Stimulated activated CD4-positive, alpha-beta T cell treated with anti-CD3 and anti-CD28 coated beads, Interleukin-2, amount 100 ng/mL, for 4 hours (primary cell): Measurements from ENCODE around the gene RABGAP1.

Experiments used
- DNase-seq: peaks from one replicate; pipeline ENCODE4 v3.0.0-alpha.2; 2020; ENCODE audit warnings: low read depth

RABGAP1 gene

GRCh38 chr9:123008909-123009308 is 68.1 kb downstream of the RABGAP1 start:
- DNase-seq, result no peak

GRCh38 chr9:123011380-123011779 is 70.6 kb downstream of the RABGAP1 start:
- DNase-seq, result no peak

- no peak for DNase-seq
Measured at GRCh38 chr9:123011878-123012528, 71.2 kb downstream of the RABGAP1 start.

- no peak for DNase-seq
Measured at GRCh38 chr9:123016631-123017030, 75.8 kb downstream of the RABGAP1 start.

- DNase-seq, result no peak
Measured at GRCh38 chr9:123020796-123021195, 80.0 kb downstream of the RABGAP1 start.

GRCh38 chr9:123026425-123026824 is 85.6 kb downstream of the RABGAP1 start:
- DNase-seq, result no peak

GRCh38 chr9:123027517-123027916 is 86.7 kb downstream of the RABGAP1 start:
- no peak for DNase-seq

- no peak for DNase-seq
Measured at GRCh38 chr9:123028136-123028535, 87.3 kb downstream of the RABGAP1 start.

GRCh38 chr9:123028973-123029372 is 88.2 kb downstream of the RABGAP1 start:
- no peak for DNase-seq

- DNase-seq, result no peak
Measured at GRCh38 chr9:123031963-123032362, 91.1 kb downstream of the RABGAP1 start.

- no peak for DNase-seq
Measured at GRCh38 chr9:123033352-123033751, 92.5 kb downstream of the RABGAP1 start, which contains the start of gene GPR21. Gene GPR21 (plus strand): TSS chr9:123033667. CDS start chr9:123034567, 900 bp downstream.

GRCh38 chr9:123033864-123034601 is 93.2 kb downstream of the RABGAP1 start:
- no peak for DNase-seq

GRCh38 chr9:123034881-123035510 is 94.2 kb downstream of the RABGAP1 start:
- DNase-seq, result no peak

GRCh38 chr9:123035791-123036190 is 95.0 kb downstream of the RABGAP1 start:
- DNase-seq, result no peak

- no peak for DNase-seq
Measured at GRCh38 chr9:123036893-123037545, 96.2 kb downstream of the RABGAP1 start.

- no peak for DNase-seq
Measured at GRCh38 chr9:123039617-123040219, 98.9 kb downstream of the RABGAP1 start.

GRCh38 chr9:123040801-123041200 is 100.0 kb downstream of the RABGAP1 start:
- DNase-seq, result no peak

- no peak for DNase-seq
Measured at GRCh38 chr9:123041489-123041888, 100.7 kb downstream of the RABGAP1 start.

GRCh38 chr9:123043081-123043939 is 102.5 kb downstream of the RABGAP1 start:
- no peak for DNase-seq

- DNase-seq, result no peak
Measured at GRCh38 chr9:123044586-123044985, 103.8 kb downstream of the RABGAP1 start.
